Stimulated activated naive CD8-positive, alpha-beta T cell treated with anti-CD3 and anti-CD28 coated beads, Interleukin-15, Interleukin-2, amounts not matched to agents 100 ng/mL and 50 ng/mL, for 24 hours (primary cell): ENCODE data around the gene G6PD.
A peak's percentile ranks its signal among the peaks of the same experiment; 100 is the strongest.

Source experiments
- H3K27ac Mint-ChIP-seq: one replicate; pipeline ENCODE4 v1.8.0; 2021; ENCODE audit warnings: mild to moderate bottlenecking, mixed read lengths
- H3K27me3 Mint-ChIP-seq: one replicate; pipeline ENCODE4 v1.8.0; 2021; ENCODE audit warnings: mixed read lengths
- H3K36me3 Mint-ChIP-seq: one replicate; pipeline ENCODE4 v1.8.0; 2021; ENCODE audit warnings: low read depth, mixed read lengths
- H3K4me1 Mint-ChIP-seq: one replicate; pipeline ENCODE4 v1.8.0; 2021; ENCODE audit warnings: low read depth, mixed read lengths
- H3K4me3 Mint-ChIP-seq: one replicate; pipeline ENCODE4 v1.8.0; 2021; ENCODE audit warnings: mild to moderate bottlenecking, mixed read lengths
- H3K9me3 Mint-ChIP-seq: one replicate; pipeline ENCODE4 v1.8.0; 2021; ENCODE audit warnings: mixed read lengths

G6PD gene

DNA sequence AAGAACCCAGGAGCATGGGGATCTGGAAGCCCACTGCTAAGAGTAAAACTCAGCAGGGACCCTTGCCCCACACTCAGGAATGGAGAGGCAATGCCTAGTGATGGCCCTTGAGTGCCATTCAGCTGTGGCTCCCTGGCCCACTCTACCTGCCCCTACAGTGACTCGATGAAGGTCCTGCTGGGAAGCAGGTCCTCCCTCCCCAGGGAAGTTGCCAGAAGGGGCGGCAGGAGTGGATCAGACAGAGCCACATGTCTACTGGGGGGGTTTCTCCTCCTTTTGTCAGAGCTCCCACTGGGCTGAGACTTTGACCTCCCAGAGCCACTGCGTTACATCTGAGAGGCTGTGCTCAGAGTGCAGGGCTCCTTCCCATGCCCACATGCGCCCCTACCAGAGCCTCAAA is 57.5 kb downstream of the G6PD start:
- peak overlapping the region; percentile 86 for H3K27ac Mint-ChIP-seq
- H3K9me3 Mint-ChIP-seq: no peaks in the 10 kb centered on the region
- peaks cover 5% of the 10 kb centered on the region for H3K36me3 Mint-ChIP-seq
- H3K27me3 Mint-ChIP-seq: no peaks in the 10 kb centered on the region
- H3K4me1 Mint-ChIP-seq: peaks cover 35% of the 10 kb centered on the region
- H3K4me3 Mint-ChIP-seq: peak overlapping the region; percentile 91

DNA sequence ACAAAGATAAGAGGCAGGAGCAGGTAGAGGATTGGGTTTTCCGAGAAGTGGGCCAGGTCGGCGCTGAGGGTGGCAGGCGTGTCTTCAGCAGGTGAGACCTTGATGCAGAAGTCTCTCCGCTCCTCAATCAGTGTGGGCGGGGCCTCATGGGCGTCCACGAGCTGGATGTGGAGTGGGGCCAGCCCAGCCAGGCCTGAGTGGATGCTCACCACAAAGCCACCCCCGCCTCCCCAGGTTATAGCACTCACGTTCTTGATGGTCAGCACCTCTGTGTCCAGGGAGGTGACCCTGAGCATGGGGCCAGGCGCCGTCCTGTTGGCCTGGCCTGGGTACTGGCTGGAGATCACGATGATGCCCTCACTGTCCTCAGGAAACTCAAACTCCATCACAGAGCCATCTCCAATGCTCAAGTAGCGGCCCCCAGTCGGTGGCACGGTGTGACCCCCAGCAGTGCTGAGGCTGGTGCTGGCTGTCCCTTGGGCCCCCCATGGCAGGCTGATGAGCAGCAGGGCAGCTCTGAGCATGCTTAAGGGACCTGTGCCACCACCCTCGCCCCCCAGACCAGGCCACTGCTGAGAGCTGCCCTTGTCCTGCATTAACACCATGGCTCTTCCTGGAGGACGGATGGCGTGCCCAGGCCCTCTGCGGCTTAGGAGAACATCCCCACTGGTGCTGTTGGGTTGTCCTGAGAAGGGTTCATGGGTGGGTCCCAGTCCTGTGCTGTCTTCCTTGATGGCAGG is 58.1 kb downstream of the G6PD start:
- Mint-ChIP-seq H3K36me3 (peaks cover 12% of the 10 kb centered on the region), H3K9me3 (no peaks in the 10 kb centered on the region), H3K27ac (no peak overlapping the region), H3K27me3 (no peaks in the 10 kb centered on the region), H3K4me3 (peak overlapping the region; percentile 91), H3K4me1 (peaks cover 39% of the 10 kb centered on the region)

DNA sequence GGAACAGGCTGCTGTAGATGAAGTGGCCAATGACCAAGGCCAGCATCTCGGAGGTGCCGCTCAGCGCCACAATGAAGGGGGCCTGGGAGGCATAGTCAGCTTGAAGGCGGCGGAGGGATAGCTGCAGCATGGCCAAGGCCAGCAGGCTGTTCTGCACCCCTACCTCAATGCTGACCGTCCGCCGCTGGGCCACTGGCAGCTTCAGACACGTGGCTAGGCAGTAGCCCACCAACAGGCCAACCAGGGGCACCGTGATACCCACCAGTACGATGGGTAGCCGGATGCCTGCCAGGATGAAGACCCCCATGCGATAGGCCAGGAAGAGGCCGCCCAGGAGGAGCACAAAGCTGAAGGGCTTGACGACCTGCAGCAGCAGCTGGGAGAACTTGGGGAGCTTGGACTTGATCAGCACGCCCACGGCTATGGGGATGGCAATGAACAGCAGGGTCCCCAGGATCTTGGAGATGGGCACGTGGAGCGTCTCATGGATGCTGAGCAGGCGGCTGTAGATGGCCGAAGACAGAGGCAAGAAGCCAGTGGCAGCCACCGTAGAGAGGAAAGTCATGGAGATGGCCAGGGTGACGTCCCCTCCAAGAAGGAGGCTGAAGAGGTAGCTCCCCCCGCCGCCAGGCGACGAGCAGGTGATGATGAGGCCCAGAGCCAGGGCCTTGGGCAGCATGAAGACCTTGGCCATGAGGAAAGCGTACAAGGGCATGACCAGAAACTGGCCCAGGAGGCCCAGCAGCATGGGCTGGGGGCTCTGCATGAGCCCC is 58.9 kb downstream of the G6PD start:
- peak overlapping the region; percentile 23 for H3K4me3 Mint-ChIP-seq

DNA sequence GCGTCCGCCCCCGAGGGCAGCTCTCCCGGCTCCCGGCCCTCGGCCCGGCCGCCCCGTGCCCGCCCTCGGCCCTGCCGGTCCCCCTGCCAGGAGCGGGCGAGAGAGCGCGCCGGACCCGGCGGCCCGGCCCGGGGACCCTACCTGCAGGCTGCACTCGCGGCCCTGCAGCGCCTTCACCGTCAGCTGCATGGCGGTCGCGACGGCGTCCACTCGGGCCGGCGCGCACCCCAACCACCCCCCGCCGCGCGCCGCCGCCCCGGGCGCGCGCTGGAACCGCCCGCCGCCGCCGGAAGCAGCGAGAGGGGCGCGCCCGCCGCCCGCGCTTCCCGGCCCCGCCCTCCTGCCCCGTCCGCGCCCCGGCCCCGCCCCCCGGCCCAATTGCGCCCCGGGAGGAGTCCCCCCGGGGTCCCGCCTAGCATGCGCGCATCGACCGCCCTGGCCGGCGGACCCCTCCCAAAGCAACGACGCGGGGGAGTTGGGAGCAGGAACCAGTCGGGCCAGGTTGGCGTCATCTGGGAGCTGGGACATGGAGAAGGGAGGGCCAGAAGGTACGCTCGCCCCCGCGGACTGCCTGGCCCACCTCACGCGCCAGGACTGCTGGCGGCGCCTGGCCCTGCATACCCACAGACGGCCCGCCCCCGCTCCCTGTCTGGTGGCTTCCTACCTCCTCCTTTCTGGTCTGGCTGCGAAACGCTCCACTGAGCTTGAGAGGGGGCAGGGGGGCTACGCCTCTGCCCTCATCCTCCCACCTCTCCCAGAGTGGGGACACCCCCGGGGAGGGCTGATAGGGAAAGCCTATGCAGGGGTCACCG is 60.0 kb downstream of the G6PD start, which contains the start of gene UBL4A:
Gene UBL4A (minus strand): TSS at position 220 of the 812 bp plus-strand sequence. CDS start 31 bp downstream, at position 189.
- Mint-ChIP-seq H3K27ac (peak within 1 kb of the TSS; percentile 77), H3K9me3 (no peaks in the 10 kb centered on the region), H3K36me3 (peaks cover 14% of the 10 kb centered on the region)

More for the DNA sequence above, 58.9 kb downstream of the G6PD start:
- Mint-ChIP-seq H3K4me1 (peaks cover 42% of the 10 kb centered on the region), H3K36me3 (peaks cover 14% of the 10 kb centered on the region), H3K27me3 (no peaks in the 10 kb centered on the region), H3K9me3 (no peaks in the 10 kb centered on the region), H3K27ac (no peak overlapping the region)

DNA sequence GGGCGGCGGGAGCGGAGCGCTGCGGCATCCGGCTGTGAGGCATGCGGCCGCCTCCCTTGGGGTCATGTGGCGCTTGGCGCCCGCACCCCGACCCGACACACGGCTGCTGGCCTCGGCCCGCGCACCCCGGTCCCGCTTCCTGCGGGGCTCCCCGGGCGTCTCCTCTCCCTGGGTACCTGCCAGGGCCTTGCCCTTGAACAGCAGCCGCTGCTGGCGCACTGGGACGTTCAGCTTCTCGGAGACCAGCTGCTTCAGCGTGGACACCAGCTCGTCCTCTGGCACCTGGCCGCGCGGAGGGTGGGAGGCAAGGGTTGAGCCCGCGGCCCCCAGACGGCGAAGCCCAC is 60.6 kb downstream of the G6PD start:
- Mint-ChIP-seq H3K36me3 (peaks cover 14% of the 10 kb centered on the region), H3K27me3 (no peaks in the 10 kb centered on the region), H3K27ac (no peak overlapping the region), H3K9me3 (no peaks in the 10 kb centered on the region), H3K4me3 (peak overlapping the region; percentile 71), H3K4me1 (peaks cover 39% of the 10 kb centered on the region)

More for the DNA sequence above, 60.0 kb downstream of the G6PD start, which contains the start of gene UBL4A:
- Mint-ChIP-seq H3K4me1 (peaks cover 42% of the 10 kb centered on the region), H3K27me3 (no peaks in the 10 kb centered on the region), H3K4me3 (peak within 1 kb of the TSS; percentile 78)

DNA sequence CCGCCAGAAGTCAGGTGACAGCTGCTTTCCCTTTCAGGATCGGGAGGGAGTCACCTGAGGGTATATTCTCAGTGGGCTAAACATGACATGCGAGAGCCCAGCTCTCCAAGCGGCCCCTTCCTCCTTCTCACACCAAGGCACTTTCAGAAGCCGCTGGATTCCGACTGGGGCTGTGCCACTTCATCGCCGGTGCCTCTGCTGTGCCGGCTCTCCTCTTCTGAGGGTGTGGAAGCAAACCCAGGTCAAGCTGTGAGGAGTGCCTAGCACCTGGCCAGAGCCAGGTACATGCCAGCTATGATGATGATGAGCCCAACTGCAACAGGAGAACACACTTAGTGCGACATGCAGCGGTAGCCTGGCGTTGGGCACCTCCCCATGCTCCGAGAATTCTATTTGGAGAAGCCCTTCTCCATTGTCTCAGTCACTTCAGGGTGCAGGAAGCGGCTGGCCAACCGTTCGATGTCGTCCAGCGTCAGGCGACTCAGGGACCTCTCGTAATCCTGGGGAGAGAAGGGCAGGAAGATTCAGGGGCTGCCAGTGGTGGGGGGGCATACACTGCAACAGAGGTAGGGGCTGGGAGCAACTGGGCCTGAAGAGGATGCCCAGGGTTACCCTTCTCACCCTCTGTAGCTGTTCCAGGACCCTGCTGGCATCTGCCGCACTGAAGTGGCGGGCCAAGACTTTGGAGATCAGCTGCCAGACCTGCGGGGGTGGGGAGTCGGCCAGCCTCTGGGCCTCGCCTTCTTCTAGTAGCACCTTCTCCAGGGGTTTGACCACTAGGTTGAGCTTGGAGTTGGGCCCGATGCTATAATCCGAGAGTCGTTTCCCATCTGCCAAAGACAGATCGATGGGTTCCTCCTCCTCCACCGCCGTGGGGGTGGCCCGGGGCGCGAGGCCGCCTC is 61.2 kb downstream of the G6PD start:
- Mint-ChIP-seq H3K4me1 (peaks cover 36% of the 10 kb centered on the region), H3K9me3 (no peaks in the 10 kb centered on the region), H3K36me3 (peaks cover 14% of the 10 kb centered on the region), H3K27ac (peak overlapping the region; percentile 31), H3K4me3 (peak overlapping the region; percentile 71), H3K27me3 (no peaks in the 10 kb centered on the region)

DNA sequence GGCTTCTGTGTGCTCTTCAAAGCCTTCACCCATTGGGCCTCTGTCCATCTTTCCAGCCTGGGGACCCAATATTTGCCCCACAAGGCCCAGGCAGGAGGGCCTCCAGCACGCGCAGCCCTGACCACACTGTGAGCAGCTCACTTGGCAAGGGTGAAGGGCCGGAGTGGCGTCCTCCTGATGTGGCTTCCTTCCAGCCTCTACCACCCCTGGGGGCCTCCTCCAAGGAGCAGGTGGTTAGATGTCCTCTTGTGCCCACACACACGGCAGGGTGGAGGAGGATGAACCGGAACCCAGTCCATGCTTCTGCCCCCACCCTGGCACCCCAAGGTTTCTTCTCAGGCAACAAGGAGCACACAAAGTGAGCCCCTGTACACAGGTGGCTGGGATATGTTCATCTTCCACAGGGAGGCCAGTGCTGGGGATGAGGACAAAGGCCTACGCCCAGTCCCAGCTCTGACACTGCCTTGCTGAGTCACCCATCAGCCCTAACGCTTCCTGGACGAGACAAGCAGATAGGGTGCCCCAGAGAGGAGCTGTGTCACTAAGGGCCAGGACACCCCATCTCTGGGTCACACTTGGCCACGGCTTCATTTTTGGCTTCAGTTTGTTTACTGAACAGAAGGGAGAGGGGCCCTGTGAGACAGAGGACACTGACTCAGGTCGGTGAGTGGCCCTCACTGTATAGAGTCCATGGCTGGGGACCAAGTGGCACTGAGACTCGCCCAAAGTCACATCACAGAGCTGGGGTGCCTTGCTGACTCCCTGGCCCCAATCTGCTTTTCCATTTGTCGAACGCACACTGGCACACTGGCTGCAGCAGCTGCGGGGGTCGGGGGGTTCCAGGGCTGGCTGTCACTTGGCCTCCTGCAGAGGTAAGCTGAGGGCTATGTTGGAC is 62.1 kb downstream of the G6PD start:
- H3K9me3 Mint-ChIP-seq: no peaks in the 10 kb centered on the region
- H3K4me3 Mint-ChIP-seq: peak overlapping the region; percentile 71
- peak overlapping the region; percentile 40 for H3K27ac Mint-ChIP-seq
- no peaks in the 10 kb centered on the region for H3K27me3 Mint-ChIP-seq
- H3K36me3 Mint-ChIP-seq: peaks cover 14% of the 10 kb centered on the region
- H3K4me1 Mint-ChIP-seq: peaks cover 35% of the 10 kb centered on the region

DNA sequence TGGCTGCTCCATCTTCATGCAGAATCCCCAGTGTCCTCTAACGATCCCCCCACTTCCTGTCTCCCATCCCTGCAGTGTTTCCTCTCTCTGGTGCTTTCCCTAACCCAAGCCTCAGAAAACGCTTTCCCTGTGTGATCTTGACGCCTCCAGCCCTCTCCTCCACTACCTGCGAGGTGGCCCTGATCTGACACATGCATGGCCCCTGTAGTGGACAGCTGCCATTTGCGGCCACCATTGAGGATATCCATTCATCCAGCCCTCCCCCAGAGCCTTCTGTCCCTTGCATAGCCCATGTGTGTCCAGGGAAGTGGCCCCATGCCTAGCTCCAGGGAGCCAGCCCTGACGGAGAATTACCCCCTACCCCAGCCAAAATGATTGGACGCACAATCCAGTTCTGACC is 63.3 kb downstream of the G6PD start:
- peaks cover 29% of the 10 kb centered on the region for H3K4me1 Mint-ChIP-seq
- peaks cover 14% of the 10 kb centered on the region for H3K36me3 Mint-ChIP-seq
- H3K27ac Mint-ChIP-seq: peak overlapping the region; percentile 37
- no peaks in the 10 kb centered on the region for H3K27me3 Mint-ChIP-seq
- no peaks in the 10 kb centered on the region for H3K9me3 Mint-ChIP-seq
- no peak overlapping the region for H3K4me3 Mint-ChIP-seq

DNA sequence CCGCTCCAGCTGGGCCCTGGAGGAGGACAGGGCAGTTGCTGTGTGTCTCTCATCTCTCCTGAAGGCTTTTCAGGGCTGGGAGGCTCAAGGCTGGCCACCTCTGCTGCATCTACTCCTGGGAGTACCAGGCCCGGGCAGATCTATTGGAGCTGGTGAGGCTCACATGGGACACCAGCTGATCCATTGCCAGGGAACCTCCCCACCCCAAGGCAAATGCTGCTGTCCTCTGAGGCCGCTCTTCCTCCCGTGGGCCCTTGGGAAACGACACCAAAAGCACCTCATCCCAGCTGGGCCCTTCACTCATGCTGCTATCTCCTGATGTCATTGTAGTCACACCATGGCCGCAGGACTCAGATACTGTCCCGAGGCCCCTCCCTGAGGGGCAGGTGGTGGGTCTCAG is 63.9 kb downstream of the G6PD start:
- no peak overlapping the region for H3K4me3 Mint-ChIP-seq
- no peaks in the 10 kb centered on the region for H3K9me3 Mint-ChIP-seq
- no peaks in the 10 kb centered on the region for H3K27me3 Mint-ChIP-seq
- peaks cover 9% of the 10 kb centered on the region for H3K36me3 Mint-ChIP-seq
- no peak overlapping the region for H3K27ac Mint-ChIP-seq
- H3K4me1 Mint-ChIP-seq: peaks cover 29% of the 10 kb centered on the region

DNA sequence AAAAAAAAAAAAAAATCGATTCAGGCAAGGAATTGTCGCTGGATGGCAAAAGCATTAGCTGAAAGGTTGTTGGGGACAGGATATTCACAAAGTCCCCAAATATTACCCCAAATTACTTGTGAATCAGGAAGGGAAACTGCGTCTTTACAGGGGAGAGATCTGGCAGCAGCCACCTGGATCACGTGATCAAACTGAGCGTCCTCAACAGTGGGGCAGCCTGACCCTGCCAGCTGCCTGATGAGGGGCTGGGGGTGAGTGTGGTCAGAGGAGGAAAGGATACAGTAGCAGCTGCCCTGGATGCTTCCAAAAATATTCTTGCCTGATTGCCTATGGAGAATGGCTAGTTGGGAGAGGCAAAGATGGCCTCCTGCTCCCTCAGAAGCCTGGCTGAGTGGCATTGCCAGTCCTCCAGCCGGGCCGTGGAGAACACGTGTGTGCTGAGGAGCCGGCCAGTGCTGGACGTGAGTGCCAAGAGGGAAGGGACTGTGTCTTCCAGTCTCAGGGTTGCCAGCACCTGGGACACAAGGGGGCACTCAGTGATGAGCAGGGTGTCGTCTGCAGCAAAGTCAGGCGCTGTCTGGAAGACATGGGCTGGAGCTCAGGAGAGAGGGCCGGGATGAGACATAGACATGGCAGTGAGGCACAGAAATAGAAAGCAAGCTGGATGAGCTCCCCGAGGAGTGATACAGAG is 64.6 kb downstream of the G6PD start:
- no peak overlapping the region for H3K27ac Mint-ChIP-seq
- no peak overlapping the region for H3K4me3 Mint-ChIP-seq
- peaks cover 9% of the 10 kb centered on the region for H3K36me3 Mint-ChIP-seq
- H3K27me3 Mint-ChIP-seq: no peaks in the 10 kb centered on the region
- peaks cover 30% of the 10 kb centered on the region for H3K4me1 Mint-ChIP-seq
- no peaks in the 10 kb centered on the region for H3K9me3 Mint-ChIP-seq
